Kidney (tissue), 14 donors: Measurements from ENCODE around the gene SPOPL. TPM values are rescaled to one million over a fixed set of nuclear protein-coding genes. Genes with fewer than 3 reads are reported as not detected.
A peak's percentile ranks its signal among the peaks of the same experiment; 100 is the strongest.

ENCODE experiments used
- DNase-seq, 5 donors: peaks; one replicate each; pipeline ENCODE4 v3.0.0-alpha.2; 2013 to 2020
- FAIRE-seq: peaks from 2 replicates; lab custom pipeline; 2012; peaks lifted over from hg19 to GRCh38; lab: Jason Lieb, UNC
- H3K27ac ChIP-seq, 2 donors: one replicate each; pipeline ENCODE4 v1.7.0; 2013; ENCODE audit warnings: low read depth in 2 of 2, low read length in 2 of 2, inconsistent platforms in 1 of 2
- H3K27me3 ChIP-seq: one replicate; pipeline ENCODE4 v1.7.1; 2013; ENCODE audit warnings: low read length, inconsistent platforms; ENCODE audit not compliant: control insufficient read depth, insufficient read depth
- H3K36me3 ChIP-seq, 3 donors: one replicate each; pipeline versions ENCODE4 v1.7.0 to v1.7.1; 2013; ENCODE audit warnings: low read length in 3 of 3, control low read depth in 1 of 3, inconsistent platforms in 1 of 3; ENCODE audit not compliant: insufficient read depth in 3 of 3, control insufficient read depth in 2 of 3
- H3K4me1 ChIP-seq, 3 donors: one replicate each; pipeline versions ENCODE4 v1.7.0 to v1.7.1; 2013; ENCODE audit warnings: low read length in 3 of 3, inconsistent platforms in 1 of 3, low read depth in 1 of 3; ENCODE audit not compliant: control insufficient read depth in 2 of 3, insufficient read depth in 2 of 3
- H3K4me3 ChIP-seq, 3 donors: one replicate each; pipeline versions ENCODE4 v1.7.0 to v1.8.1; 2013; ENCODE audit warnings: low read length in 3 of 3, control low read depth in 1 of 3, inconsistent platforms in 1 of 3
- H3K9ac ChIP-seq, 3 donors: one replicate each; pipeline versions ENCODE4 v1.7.0 to v1.7.1; 2013; ENCODE audit warnings: low read length in 3 of 3, control low read depth in 1 of 3, inconsistent platforms in 1 of 3
- H3K9me3 ChIP-seq, 3 donors: one replicate each; pipeline versions ENCODE4 v1.7.0 to v1.7.1; 2013; ENCODE audit warnings: low read length in 3 of 3, control low read depth in 1 of 3, inconsistent platforms in 1 of 3; ENCODE audit not compliant: control insufficient read depth in 2 of 3, insufficient read depth in 1 of 3
- CTCF ChIP-seq: IDR thresholded peaks from 3 replicates; pipeline ENCODE4 v1.5.1; 2012; ENCODE audit warnings: mild to moderate bottlenecking, moderate library complexity, borderline replicate concordance; ENCODE audit not compliant: insufficient read depth; ENCODE audit errors: extremely low read depth
- intact Hi-C: fragments of 100-400 bp; cut with DNase I; formaldehyde crosslinking; loops from one replicate; pipeline ENCODE4 v1.11.1; 2022
- polyA plus RNA-seq: library from polyadenylated mRNA; stranded (reverse); fragments of 350-450 nt; fragmentation: Illumina TruSeq; extraction: RNeasy Lipid Tissue Mini Kit (QIAGEN cat#74804); gene quantifications from one replicate; pipeline ENCODE4 v1.2.3, GENCODE V29; 2014; ENCODE audit warnings: low read depth, low replicate concordance; ENCODE audit not compliant: insufficient read depth
- total RNA-seq: library from RNA; stranded (reverse); fragmentation: NEBNext Ultra II Directional; extraction: Animal tissue kit (Norgen Biotek cat#: 25700); gene quantifications from one replicate; pipeline ENCODE4 v1.2.1, GENCODE V29; 2021
- donor health status: control.
- donor health status: control.
- donor health status: control.
- donor health status: control.
- donor health status: control.
- donor health status: DM: yes; HTN: yes; CAD: no.
- donor health status: Normal renal cell carcinoma (clear cell type).

Gene SPOPL
- total and polyA plus RNA-seq, 2 donors from 2014 or later = 4.0 to 23.1 TPM

GRCh38 chr2:138500592-138501424 is 762 bp upstream of the SPOPL start:
- FAIRE-seq (no peak), DNase-seq (peak in 2 of 5 donors; percentile 39 to 69)

GRCh38 chr2:138502255-138503086 is 901 bp downstream of the SPOPL start:
- Histone ChIP-seq H3K27ac (peak overlapping the region; percentile 43 to 79), H3K9me3 (no peaks in the 10 kb centered on the region), H3K9ac (peak overlapping the region; percentile 37 to 83 (median 79)), H3K36me3 (no peaks in the 10 kb centered on the region), H3K4me3 (peak overlapping the region; percentile 75 to 86 (median 86)), H3K4me1 (peaks cover 0 to 13% (median 8%) of the 10 kb centered on the region in 3 donors), H3K27me3 (no peaks in the 10 kb centered on the region)
- DNase-seq (peak in 1 of 5 donors; percentile 67), FAIRE-seq (no peak)
- no peak for TF ChIP-seq CTCF
- intact Hi-C loops = no loop called here

More at GRCh38 chr2:138500592-138501424, 762 bp upstream of the SPOPL start:
- Histone ChIP-seq H3K4me3 (peak overlapping the region; percentile 74 to 88 (median 75)), H3K9ac (peak overlapping the region; percentile 35 to 83 (median 62)), H3K9me3 (no peaks in the 10 kb centered on the region), H3K27me3 (no peaks in the 10 kb centered on the region), H3K36me3 (no peaks in the 10 kb centered on the region), H3K4me1 (peaks cover 0 to 13% (median 7%) of the 10 kb centered on the region in 3 donors), H3K27ac (peak overlapping the region; percentile 71 to 72)
- intact Hi-C loops = no loop called here
- no peak for TF ChIP-seq CTCF

GRCh38 chr2:138503087-138503442 is 1.5 kb downstream of the SPOPL start:
- H3K4me3 ChIP-seq = peak overlapping the region; percentile 75 to 86 (median 86)
- H3K9ac ChIP-seq = peak overlapping the region in 2 of 3 donors; percentile 20 to 83

More at GRCh38 chr2:138503087-138503442, 1.5 kb downstream of the SPOPL start:
- Histone ChIP-seq H3K27me3 (no peaks in the 10 kb centered on the region), H3K4me1 (peaks cover 0 to 13% (median 8%) of the 10 kb centered on the region in 3 donors), H3K9me3 (no peaks in the 10 kb centered on the region), H3K36me3 (no peaks in the 10 kb centered on the region), H3K27ac (no peak overlapping the region)
- TF ChIP-seq CTCF = no peak
- peak in 1 of 5 donors; percentile 16 for DNase-seq
- FAIRE-seq = no peak
- intact Hi-C loops = no loop called here
